ENCODE data around the gene CMTR1.

Gene CMTR1

GRCh38 chr6:37477656-37478435 lies 44.8 kb downstream of the CMTR1 start:
- H3K27me3 ChIP-seq (ENCODE audit: control insufficient read depth, insufficient read depth, low read length), result no peaks in the 10 kb centered on the region

GRCh38 chr6:37478827-37479226 lies 45.8 kb downstream of the CMTR1 start:
- no peaks in the 10 kb centered on the region for H3K79me2 ChIP-seq
- H3K9ac ChIP-seq, result no peak overlapping the region
- H3K4me1 ChIP-seq, result no peaks in the 10 kb centered on the region
- no peak overlapping the region for H3K4me2 ChIP-seq (ENCODE audit: low read length)
- H3K4me3 ChIP-seq (ENCODE audit: low read depth, low read length), result no peak overlapping the region
- H3K9me3 ChIP-seq (ENCODE audit: control insufficient read depth, low read length), result no peaks in the 10 kb centered on the region
- H3K27me3 ChIP-seq (ENCODE audit: control insufficient read depth, insufficient read depth, low read length), result no peaks in the 10 kb centered on the region
- H3K27ac ChIP-seq, result no peak overlapping the region
- no peaks in the 10 kb centered on the region for H3K36me3 ChIP-seq (ENCODE audit: control insufficient read depth, insufficient read depth, low read length)
- no peak overlapping the region for H2AFZ ChIP-seq
- TF ChIP-seq, protein P1, sequence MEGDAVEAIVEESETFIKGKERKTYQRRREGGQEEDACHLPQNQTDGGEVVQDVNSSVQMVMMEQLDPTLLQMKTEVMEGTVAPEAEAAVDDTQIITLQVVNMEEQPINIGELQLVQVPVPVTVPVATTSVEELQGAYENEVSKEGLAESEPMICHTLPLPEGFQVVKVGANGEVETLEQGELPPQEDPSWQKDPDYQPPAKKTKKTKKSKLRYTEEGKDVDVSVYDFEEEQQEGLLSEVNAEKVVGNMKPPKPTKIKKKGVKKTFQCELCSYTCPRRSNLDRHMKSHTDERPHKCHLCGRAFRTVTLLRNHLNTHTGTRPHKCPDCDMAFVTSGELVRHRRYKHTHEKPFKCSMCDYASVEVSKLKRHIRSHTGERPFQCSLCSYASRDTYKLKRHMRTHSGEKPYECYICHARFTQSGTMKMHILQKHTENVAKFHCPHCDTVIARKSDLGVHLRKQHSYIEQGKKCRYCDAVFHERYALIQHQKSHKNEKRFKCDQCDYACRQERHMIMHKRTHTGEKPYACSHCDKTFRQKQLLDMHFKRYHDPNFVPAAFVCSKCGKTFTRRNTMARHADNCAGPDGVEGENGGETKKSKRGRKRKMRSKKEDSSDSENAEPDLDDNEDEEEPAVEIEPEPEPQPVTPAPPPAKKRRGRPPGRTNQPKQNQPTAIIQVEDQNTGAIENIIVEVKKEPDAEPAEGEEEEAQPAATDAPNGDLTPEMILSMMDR (IDR thresholded peaks at IDR 0.05), result no peak

More at GRCh38 chr6:37477656-37478435, 44.8 kb downstream of the CMTR1 start:
- Histone ChIP-seq H3K79me2 (no peaks in the 10 kb centered on the region), H2AFZ (no peak overlapping the region), H3K9ac (no peak overlapping the region), H3K4me1 (no peaks in the 10 kb centered on the region), H3K27ac (no peak overlapping the region), H3K9me3 (ENCODE audit: control insufficient read depth, low read length) (no peaks in the 10 kb centered on the region), H3K4me3 (ENCODE audit: low read depth, low read length) (no peak overlapping the region), H3K4me2 (ENCODE audit: low read length) (no peak overlapping the region), H3K36me3 (ENCODE audit: control insufficient read depth, insufficient read depth, low read length) (no peaks in the 10 kb centered on the region)
- TF ChIP-seq, protein P1 (IDR thresholded peaks at IDR 0.05), result no peak

DNA sequence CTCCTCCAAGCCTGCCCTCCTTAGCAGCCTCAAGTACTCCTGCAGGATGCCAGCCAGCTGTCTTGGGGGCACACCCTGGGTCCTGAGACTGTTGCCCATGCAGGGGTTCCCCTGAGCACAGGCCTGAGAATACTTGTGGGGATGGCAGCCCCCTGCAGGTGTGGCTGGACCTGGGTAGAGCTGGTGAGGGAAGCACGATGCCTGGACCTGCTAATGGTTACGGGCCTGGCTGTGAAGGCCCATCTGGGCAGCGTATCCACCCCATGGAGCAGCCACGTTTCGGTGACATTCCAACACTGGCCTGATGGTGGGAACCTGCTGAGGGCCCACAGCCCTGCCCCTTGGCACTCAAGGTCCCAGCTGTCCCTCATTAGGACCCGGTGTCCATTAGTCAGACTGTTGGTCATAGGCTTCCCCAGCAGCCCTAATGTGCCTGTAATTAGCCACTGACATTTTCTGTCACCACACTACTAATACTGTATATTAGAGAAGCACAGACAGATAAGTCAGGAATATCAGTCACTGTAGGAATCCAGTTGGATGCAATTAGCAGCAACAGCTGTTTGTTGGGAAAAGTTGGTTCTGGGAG lies 46.3 kb downstream of the CMTR1 start:
- H3K36me3 ChIP-seq (ENCODE audit: control insufficient read depth, insufficient read depth, low read length), result no peaks in the 10 kb centered on the region
- H3K4me3 ChIP-seq (ENCODE audit: low read depth, low read length), result no peak overlapping the region
- H3K9ac ChIP-seq, result no peak overlapping the region
- H3K4me2 ChIP-seq (ENCODE audit: low read length), result no peak overlapping the region
- H3K79me2 ChIP-seq, result no peaks in the 10 kb centered on the region
- TF ChIP-seq, protein P1 (IDR thresholded peaks at IDR 0.05), result no peak
- H3K4me1 ChIP-seq, result no peaks in the 10 kb centered on the region
- no peak overlapping the region for H3K27ac ChIP-seq
- no peak overlapping the region for H2AFZ ChIP-seq
- H3K9me3 ChIP-seq (ENCODE audit: control insufficient read depth, low read length), result no peaks in the 10 kb centered on the region
- H3K27me3 ChIP-seq (ENCODE audit: control insufficient read depth, insufficient read depth, low read length), result no peaks in the 10 kb centered on the region

GRCh38 chr6:37480118-37480736 lies 47.2 kb downstream of the CMTR1 start:
- Histone ChIP-seq H3K36me3 (ENCODE audit: control insufficient read depth, insufficient read depth, low read length) (no peaks in the 10 kb centered on the region), H3K27me3 (ENCODE audit: control insufficient read depth, insufficient read depth, low read length) (no peaks in the 10 kb centered on the region), H3K9ac (no peak overlapping the region), H3K4me1 (no peaks in the 10 kb centered on the region), H3K9me3 (ENCODE audit: control insufficient read depth, low read length) (no peaks in the 10 kb centered on the region), H2AFZ (no peak overlapping the region), H3K79me2 (no peaks in the 10 kb centered on the region), H3K4me3 (ENCODE audit: low read depth, low read length) (no peak overlapping the region), H3K4me2 (ENCODE audit: low read length) (no peak overlapping the region), H3K27ac (no peak overlapping the region)
- TF ChIP-seq, protein P1 (IDR thresholded peaks at IDR 0.05), result no peak

All from parathyroid adenoma (tissue), 2 donors.